ENCODE measurements around the gene RBFOX1.

- TF ChIP-seq EZH2 (IDR thresholded peaks at IDR 0.05), result no peak
- TF ChIP-seq POLR2AphosphoS5 (IDR thresholded peaks at IDR 0.05; ENCODE audit: borderline replicate concordance, low read depth, low read length), result no peak
Measured at GRCh38 chr16:7450440-7450839, 117.8 kb downstream of the RBFOX1 start.
